CD4-positive, alpha-beta T cell treated with Interleukin-17A for 4 hours (primary cell): ENCODE results near the gene ZNF831.

Experiments
- DNase-seq: peaks from one replicate; pipeline ENCODE4 v3.0.0-alpha.2; 2020; ENCODE audit warnings: mixed read lengths

The ZNF831 gene

DNA sequence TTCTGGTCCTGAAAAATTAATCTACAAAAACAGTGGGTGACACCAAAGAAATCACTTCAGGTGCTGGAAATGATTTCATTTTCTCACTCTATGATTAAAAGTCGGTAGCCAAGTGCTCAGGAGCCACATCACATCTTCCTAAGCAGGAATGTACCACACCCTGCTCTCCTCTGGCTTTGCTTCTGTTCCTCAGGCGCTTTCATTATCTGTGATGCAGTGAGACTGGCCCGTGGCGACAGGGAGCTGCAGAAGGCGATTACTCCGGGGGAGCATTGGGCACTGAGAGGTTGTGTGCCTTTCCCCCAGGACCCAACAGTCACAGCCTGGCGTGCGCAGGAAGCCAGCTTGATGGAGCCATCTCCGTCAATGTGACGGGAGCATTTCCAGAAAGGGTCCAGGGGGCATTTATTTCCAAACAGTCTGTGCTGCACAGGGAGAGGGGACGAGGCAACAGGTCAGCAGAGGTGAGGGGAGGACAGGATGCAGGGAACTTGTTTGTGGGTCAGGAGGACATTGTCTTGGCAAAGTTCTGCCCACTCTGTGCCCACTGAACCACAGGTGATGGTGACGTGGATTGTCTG lies 5.6 kb upstream of the ZNF831 start:
- no peak for DNase-seq

DNA sequence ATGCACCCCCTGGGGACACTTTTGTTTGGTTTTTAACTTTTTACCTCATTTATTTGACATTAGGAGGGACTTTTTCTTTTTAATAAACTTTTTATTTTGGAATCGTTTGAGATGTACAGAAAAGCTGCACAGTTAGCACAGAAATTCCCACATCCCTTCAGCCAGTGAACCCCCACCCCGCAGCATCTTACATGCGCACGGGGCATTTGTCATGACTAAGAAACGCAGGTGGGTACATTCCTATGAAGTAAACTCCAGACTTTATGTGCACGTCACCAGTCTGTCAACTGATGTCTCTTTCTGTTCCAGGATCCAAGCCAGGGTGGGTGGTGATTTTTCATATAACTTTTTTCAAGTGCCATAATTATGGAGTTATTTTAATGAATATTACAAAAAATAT lies 4.9 kb upstream of the ZNF831 start:
- no peak for DNase-seq

DNA sequence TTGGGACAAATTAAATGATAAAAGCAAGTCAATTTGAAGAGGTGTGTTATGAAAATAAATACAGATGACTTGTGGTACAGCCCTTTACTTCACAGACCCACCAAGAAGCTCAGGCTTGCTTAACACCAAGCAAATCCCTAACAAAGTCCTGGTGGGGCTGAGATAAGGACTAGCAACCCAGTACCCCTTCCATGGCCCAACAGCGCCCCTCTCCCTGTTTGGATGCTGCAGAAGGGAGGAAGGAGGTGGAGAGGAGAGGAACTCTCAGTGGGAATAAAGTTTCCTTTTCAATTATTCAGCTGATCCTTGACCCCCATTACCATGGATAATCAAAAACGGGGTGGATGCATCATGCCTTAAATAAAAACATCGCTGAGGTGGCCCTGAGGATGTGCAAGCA lies 4.5 kb upstream of the ZNF831 start:
- no peak for DNase-seq

DNA sequence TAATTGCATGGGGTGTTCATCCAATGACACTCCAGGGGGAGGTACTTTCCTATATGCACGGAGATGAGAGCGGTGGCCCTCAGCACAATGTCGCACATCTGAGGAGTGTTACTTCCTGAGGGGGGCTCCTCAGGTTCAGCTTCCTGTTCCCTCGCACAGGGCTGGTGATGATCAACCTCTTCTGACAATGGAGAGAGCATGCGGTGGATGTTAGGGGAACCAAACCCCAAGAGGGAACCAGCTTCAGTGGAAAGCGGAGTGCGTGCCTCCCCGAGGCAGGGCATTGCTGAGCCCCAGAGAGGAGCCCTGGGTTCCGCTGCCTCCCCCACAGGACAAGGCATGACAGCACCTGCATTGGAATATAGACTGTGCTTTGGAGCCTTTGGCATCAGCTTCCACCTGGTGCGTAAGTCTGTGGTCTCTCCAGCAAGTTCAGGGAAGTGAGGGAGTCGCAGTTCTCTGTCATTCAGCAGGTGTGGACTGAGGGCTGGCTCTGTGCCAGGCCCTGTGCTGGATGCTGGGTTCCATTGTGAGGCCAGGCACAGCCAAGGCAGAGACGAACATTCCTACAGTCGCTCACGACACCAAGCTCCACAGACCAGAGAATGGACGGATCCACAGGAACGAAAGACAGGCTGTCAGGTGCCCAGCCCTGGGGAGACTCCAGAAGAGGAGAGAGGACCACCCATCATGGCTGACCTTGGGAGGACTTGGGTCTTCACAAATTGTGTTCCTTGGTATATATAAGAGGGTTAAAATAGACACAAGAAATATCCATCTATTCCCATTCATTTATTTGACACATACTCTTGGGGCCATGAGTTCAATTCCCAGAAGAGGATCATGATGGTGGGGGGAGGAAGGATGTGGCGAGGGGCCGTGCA lies 3.9 kb upstream of the ZNF831 start:
- peak; percentile 73 for DNase-seq

DNA sequence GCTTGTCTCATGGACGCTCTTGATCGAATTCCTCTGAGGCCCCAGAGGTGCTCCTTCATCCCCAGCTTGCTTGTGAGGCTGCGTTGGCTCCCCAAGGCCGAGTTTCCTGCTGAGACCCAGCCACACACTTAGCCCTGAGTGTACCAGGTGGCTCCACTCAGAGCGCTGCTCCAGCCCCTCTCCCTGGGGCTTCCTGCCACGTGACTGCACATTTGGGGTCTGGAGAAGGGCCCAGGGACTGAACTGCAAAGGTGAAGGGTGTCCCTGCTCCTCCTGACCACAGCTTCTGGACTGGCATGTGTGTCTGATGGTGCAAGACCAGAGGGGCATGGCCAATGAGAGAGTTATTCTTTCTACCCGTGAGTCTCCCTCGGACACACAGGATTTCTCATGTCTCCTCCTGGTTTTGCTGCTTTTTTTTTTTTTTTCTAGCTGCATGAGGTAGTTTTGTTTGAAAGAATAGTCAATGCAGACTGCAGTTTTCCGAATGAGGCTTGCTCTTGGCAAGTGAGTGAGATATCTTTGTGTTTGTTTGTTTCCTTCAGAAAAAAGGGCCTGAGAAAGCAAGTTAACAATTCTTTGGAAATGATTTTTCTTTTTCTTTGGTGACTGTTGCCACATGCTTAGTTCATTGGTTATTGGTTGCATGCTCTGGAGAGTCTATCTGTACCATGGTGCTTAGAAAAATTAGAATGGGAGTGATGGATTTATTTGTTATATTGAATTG lies 3.1 kb upstream of the ZNF831 start:
- peak; percentile 43 for DNase-seq

DNA sequence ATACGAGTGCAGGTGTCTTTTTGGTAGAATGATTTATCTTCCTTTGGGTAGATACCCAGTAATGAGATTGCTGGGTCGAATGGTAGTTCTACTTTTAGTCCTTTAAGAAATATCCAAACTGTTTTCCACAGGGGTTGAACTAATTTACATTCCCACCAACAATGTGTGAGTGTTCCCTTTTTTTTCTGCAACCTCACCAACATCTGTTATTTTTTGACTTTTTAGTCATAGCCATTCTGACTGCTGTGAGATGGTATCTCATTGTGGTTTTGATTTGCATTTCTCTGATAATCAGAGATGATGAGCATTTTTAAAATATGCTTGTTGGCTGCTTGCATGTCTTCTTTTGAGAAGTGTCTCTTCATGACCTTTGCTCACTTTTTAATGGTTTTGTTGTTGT lies 1.9 kb upstream of the ZNF831 start:
- no peak for DNase-seq

DNA sequence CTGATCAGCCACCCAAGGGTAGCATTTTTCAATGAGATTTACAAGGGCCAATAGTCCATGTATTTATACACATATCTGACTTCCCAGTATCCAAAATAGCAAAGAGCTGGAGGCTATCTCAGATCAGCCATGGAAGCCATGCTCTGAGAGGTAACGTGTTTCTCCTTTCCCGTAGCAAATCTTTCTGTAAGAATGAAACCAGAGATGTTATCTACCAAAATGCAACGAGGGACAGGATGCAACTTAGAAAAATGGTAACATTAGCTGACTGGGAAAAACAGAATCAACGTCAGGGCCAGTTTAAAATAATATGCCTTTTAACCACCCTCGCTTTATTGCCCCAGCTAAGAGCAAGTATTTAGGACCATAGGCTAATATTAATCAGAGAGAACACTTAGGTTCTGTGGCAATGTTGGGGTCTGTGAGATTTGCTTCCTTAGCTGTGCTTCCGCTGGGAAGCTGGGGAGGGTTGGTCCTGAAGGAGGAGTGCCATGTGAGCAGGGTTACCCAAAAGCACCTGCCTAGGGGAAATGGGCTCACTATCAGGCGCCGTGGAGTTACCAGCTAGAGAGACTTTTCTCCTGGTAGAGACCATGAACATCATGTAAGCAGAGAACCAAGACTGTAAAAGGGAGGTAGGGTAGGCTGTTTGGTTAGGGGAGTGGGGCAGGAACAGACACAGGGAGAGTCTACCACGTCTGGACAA lies 1.2 kb downstream of the ZNF831 start:
- no peak for DNase-seq

DNA sequence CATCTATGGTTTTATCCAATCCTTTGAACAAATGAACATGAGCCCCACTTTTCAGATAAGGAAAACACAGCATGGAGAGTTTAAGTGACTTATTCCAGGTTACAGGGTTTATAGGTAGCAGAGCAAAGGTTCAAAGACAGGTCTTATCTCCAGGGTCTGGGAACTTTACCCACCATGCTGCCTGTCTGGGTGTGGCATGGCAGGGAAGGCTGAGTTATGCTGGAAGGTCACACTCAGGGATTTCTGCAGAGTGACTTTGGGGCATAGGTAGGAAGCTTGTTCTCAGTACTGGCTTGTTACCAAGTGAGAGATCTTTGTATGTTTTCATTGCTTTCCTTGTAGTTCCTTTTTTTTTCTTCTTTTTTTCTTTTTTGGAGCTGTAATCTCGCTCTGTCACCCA lies 1.8 kb downstream of the ZNF831 start:
- no peak for DNase-seq

DNA sequence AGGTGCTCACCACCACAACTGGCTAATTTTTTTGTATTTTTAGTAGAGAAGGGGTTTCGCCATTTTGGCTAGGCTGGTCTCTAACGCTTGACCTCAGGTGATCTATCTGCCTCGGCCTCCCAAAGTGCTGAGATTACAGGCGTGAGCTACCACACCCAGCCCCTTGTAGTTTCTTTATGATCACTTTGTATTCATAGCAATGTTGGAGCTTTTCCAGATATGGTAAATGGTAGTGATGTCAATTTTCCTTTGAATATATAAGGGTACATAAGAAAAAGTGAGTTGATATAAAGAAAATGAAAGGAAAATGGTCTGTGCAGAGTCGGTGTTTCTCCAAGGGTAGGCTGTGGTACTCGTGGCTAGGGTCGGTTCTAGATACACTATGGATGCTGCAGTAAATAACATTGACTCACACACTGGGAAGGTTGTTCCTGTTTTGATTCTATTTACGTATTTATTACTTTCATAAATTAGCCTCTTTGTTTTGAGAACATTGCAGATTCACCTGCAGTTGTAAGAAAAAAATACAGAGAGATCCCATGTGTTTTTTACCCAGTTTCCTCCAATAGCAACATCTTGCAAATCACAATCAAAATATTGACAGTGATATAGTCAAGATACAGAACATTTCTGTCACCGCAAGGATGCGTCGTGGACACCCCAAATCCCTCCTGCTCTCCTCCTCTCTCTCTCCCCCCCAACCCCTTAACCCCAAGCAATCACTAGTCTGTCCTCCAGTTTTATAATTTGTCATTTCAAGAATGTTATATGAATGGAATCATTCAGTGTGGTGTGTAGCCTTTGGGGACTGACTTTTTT lies 2.5 kb downstream of the ZNF831 start:
- peak; percentile 51 for DNase-seq

DNA sequence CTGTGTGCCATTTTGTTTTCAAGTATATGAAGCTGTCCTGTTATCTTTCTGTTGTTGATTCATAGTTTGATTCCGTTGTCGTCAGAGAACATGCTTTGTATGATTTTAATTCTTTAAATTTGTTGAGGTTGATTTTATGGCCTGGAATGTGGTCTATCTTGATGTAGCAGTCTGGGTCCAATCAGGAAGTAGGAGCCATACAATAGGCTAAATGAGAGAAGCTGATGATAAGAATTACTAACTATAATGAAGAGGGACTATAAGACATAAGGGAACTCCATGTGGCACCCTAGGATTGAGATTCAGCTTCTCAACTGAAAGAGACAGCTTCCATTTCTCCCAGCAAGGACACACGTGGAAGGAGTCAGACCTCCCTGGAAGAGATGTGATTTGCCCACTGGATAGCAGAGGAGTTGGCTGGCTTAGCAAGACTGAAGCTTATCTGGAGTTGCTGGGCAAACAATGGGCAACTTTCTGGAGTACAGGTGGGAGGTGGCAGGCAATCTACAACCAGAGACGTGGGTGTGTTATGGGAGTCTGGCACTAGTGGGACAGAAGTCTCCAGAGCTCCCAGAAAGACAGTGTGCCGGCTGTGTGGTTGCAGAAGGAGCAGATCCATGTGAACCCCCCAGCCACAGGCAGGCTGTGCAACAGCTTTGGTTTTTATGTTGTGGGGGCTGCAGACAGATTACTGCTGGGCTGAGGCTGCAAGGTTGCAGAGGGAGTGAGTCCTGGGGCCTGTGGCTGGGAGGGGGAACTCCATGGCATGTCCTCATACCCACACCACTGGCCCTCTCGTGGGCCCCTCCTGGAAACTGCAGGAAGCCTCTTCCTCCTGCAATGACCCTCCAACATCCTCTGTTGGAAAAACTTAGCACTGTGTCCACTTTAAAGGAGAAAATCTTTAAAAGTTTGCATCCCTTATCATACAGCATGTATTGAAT lies 7.1 kb downstream of the ZNF831 start:
- DNase-seq: no peak

DNA sequence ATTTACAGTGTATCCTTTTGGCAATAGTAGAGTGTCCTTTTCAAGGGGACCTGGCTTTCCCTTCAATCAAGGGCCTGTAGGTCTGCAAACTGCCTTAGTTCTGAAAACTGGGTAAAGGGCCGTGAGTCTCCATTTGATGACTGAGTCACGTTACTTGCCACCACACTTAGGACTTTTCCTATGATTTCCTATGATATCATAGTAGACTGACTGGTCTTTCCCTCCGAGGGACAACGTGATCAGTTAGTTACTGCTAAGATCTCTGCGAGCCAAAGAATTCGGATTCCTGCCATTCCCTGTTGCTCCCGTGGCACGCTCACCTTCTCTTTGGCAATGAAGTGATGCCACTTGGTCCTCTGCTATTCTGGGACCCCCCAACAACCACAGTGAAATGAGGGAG lies 8.4 kb downstream of the ZNF831 start:
- no peak for DNase-seq

DNA sequence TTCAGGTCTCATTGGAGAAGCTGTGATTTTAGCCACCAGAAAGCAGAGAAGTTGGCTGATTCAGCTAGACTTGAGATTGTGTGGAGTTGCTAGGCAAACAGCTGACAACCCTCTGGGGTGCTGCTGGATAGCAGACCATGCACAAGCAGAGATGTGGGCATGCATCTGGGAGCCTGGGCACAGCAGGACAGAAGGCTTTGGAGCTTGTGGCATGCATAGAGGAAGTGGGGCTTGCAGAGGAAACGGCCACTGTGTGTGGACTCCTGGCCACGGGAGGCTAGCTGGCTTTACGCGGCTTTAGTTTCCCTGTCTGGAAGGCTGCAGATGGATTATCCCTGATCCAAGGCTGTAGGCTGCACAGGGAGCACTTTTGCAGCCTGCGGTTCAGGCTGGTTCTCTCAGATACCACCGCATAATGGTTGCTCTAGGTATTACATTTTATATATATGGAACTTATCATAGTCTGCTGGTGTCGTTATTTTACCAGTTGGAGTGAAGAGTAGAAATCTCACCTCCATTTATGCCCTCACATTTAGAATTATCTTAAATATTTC lies 10.4 kb downstream of the ZNF831 start:
- DNase-seq: no peak

DNA sequence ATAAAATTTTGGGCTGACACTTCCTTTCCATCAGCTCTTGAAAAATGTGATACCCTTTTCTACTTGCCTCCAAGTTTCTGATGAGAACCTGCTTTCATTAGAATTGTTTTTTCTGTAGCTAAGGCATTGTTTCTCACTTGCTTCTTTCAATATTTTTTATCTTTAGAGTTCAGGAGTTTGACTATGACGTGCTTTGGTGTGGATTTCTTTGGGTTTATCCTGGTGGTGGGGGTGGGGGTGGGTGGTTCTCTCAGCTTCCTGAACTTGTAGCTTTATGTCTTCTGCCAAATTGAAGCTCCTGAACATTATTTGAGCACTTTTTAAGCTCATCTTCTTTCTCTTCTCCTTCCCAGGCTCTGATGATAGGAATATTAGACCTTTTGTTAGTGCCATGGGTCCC lies 11.4 kb downstream of the ZNF831 start:
- peak; percentile 58 for DNase-seq

DNA sequence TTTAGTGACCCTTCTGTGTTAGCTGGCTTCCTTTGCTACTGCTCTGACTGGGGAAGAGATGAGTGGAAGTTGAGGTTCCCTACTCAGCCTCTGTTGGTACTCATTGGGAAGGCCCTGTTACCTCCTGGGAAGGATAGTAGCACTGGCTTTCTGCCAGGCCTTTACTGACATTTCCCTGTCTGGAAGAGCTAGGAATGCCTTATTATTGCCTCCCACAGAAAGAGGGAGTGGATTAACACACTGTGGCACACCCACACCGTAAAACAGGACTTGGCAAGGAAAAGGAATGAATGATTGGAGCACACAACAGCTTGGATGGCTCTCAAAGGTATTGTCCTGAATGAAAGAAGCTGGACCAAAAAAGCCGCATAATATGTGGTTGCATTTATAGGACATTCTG lies 12.2 kb downstream of the ZNF831 start:
- no peak for DNase-seq

DNA sequence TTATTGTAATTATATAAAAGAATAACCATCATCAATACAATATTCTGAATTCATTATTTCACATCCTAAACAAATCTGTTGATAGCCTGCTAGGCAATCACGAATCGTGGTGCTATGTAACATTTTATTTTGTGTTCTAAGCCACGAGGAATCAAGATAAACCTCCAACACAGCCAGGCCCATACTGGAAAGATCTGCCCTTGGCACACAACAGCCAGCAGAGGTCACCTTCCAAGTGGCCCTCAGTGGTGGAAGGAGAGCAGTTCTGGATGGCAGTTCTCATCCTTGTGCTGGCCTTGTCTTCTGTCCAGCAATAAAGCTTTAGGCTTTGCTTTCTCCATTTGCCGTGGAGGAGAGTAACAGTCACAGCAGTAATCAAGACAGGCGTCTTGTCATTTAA lies 13.2 kb downstream of the ZNF831 start:
- no peak for DNase-seq

DNA sequence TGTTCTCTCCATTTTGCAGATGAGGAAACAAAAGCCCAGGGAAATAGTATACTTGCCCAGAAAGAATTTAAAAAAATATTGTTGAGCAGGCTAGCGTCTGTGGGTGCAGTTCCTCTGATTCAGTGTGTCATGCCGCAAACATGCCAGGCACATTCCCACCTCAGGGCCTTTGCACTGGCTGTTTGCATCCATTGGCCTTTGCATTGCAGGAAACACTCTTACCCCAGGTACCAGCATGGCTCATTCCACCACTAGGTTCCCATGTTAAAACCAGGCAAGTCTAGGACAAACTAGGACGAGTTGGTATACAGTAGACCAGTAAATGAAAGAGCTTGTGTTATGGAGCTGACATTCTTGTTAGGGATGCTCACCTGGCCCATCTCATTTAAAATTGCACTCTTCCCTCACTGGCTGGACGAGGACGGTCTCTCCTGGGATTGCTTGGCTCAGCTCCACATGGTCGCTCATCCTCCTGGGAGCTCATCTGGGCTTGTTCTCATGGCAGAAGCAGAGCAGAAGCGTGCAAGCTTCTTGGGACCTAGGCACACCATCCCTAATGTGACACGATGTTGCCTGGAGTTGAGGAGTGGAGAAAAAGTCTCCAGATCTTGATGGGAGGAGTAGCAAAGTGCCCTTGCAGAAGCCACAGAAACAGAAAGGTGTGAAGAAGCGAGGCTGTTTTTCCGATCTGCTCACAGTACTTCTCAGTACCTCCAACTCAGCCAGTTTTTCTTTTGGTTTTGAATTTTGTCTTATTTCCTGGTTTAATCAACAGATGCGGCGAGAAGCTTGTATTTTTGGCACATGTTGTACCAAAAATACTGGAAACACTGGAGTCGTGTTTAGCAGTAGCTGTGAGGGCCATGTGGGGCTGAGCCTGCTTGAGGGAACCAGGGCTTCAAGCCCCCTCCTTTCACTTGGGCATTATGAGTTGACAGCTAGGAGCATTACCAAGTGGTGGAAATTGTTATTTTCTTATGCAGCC lies 13.9 kb downstream of the ZNF831 start:
- DNase-seq: peak; percentile 37

DNA sequence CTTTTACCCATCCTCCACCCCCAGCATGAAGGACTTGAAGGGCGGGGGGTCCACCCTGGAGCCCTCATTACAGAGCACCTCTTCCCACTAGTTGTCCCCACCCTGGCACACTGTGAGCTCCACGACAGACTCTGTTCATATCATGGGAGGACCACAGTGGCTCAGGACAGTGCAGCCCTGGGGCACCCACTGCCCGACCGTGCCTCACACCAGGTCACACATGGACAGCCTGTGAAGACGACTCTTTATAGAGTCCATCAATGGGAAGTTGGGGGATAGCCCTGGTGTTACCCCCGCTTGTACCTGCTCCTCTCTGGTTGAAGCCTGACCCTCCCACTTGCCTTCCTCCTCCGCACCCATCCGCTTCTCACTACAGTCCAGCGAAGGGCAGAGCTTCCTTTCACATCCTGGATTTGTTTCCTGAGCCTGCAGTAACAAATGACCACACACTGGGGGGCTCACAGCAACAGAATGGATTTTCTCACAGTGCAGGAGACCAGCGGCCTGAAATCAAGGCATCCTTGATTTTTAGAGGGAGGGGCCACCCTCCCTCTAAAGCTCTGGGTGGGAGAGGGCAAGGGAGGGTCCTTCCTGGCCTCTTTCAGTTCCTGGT lies 15.5 kb downstream of the ZNF831 start:
- no peak for DNase-seq

DNA sequence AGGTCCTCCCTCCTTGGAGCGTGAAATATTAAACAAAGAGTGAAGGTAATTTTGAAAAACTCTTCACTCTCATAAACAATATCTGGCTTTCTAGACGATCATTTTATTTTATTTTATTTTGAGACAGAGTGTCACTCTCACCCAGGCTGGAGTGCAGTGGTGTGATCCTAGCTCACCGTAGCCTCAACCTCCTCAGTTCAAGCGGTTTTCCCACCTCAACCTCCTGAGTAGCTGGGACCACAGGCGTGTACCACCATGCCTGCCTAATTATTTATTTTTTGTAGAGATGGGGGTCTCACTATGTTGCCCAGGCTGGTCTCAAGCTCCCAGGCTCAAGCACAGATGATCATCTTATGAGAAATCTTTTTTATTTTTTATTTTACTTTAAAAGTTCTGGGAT lies 16.4 kb downstream of the ZNF831 start:
- no peak for DNase-seq

DNA sequence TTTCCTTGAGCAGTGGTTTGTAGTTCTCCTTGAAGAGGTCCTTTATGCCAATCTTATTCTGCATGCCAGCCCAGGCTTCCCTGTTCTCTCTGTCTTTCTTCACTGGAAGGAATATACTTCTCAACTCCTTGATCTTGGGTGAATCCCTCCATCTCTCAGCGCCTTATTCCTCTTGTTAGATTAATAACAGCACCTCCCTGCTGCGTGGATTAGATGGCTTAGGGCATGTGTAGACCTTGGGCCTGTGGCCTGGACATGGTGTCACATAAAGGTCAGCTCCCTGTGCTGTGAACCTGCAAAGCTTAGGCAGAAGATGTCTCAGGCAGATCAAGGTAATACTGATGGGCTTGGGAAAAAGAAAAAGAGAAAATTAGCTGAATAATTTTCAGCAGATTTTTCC lies 18.3 kb downstream of the ZNF831 start:
- no peak for DNase-seq
